NCI-H82 treated with DMSO at 0.1 percent for 48 hours (cell line): ENCODE measurements around the gene BMF.
"Not testable (repeated sequence)": the region's sequence is repeated elsewhere in the genome, so short reads cannot be mapped to it uniquely, and the experiment has no call there.

Experiments used
- DNase-seq: peaks from one replicate; lab custom pipeline; 2025; ENCODE audit not compliant: unreplicated experiment; lab: John Stamatoyannopoulos, UW

BMF gene

DNA sequence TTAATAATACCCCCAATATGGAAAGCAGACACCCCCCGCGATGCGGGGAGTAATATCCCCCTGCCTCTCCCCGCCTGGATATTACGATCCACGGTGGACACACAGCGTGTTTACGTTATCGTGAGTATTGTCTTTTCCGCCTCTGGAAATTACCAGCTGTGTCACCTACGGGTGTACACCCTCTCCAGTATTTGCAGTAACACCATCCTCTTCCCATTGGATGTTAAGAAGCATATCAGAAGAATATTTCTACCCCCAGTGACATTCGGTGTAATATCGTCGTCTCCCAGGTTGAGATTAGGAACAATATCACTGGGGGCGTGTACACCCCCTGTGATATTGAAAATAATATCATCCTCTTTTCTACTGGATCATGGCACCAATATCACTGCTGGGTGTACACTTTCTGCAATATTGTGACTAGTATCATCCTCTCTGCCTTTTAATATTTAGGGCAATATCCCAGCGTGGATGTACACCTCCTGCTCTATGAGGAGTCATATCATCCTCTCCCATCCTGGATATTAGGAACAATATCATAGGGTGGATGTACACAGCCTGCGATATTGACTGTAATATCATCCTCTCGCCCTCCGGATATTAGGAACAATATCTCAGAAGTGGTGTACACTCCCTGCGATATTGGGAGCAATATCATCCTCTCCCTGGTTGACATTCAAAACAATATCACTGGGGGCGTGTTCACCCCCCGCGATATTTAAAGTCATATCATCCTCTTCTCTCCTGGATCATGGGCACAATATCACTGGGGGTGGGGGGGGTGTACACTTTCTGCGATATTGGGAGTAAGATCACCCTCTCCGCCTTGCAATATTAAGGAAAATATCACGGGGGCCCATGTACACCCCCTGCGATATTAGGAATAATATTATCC, 20.3 kb upstream of the BMF start:
- no peak for DNase-seq

DNA sequence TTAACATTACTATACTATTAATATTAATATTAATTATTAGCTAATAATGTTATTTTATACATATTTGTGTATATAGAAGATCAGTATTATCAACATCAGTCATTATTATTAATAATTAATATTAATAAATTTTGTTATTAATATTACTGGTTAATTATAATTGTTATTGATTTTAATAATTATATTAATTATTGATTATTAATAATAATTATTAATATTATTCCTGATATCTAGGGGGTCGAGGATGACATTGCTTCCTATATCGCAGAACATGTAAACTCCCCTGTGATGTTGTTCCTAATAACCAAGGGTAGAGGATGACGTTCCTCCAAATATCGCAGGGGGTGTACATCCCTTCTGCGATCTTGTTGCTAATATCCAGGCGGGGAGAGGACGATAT, 17.3 kb upstream of the BMF start:
- no peak for DNase-seq

DNA sequence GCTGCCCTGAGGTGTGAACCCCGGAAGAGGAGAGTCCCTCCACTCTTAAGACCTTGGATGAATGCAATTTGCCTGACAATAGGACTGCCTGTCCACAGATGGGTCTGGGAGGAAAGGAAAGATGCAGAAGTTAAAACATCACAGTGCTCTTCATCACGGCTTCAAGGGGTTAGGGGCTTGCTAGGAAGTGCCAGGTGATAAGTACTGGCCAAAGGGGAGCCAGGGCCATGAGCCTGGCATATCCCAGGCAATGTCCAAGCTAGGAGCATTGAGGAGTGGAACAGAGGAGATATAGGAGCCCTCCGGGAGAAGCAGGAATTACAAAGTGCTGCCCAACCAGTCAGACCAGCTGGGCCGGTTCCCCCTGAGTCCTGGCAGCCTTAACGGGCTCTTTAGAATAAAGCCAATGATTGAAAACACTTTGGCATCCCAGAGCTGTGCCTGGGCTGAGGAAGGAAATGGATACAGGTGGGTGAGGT, 16.2 kb upstream of the BMF start:
- DNase-seq, result not testable (repeated sequence)

DNA sequence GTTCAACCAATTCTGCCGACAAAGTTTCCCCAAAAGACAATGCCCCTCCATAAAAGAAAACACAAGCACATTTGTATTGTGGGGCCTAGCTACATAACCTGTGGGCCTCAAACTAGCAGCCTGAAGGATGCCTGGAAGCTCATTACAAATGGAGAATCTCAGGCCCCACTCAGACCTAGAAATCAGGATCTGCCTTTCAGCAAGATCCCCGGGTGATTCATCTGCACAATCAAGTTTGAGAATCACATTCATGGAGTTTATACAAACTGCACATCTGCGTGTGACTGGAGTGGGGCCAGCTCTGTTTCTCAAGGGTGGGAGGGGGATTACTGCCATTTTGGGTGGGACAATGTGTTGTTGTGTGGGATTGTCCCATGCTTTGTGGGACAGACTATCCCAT, 15.7 kb upstream of the BMF start:
- not testable (repeated sequence) for DNase-seq

GRCh38 chr15:40123863-40124262, 15.2 kb upstream of the BMF start:
- not testable (repeated sequence) for DNase-seq

DNA sequence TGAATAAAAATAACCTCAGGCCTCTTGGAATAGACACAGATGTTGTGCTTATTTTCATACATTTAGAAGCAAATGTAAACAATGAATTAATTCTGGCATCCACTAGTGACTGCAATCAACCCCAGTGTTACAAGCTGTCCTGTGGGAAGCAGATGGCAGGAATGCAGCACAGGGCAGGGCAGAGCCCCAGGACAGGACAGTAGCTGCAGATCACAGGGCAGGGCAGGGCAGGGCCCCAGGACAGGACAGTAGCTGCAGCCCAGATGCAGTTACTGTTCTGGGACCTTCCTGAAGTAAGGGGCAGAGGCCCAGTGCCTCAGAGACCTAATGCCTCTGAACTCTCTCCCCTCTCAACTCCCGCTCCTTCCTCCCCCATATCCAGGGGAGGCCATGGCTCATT, 14.3 kb upstream of the BMF start:
- not testable (repeated sequence) for DNase-seq

- DNase-seq, result no peak
These were observed 13.4 kb upstream of the BMF start for GRCh38 chr15:40121911-40122638.

- no peak for DNase-seq
These were observed 9.8 kb upstream of the BMF start for GRCh38 chr15:40118473-40118872.

- no peak for DNase-seq
These were observed 7.0 kb upstream of the BMF start for GRCh38 chr15:40115670-40116093.

DNA sequence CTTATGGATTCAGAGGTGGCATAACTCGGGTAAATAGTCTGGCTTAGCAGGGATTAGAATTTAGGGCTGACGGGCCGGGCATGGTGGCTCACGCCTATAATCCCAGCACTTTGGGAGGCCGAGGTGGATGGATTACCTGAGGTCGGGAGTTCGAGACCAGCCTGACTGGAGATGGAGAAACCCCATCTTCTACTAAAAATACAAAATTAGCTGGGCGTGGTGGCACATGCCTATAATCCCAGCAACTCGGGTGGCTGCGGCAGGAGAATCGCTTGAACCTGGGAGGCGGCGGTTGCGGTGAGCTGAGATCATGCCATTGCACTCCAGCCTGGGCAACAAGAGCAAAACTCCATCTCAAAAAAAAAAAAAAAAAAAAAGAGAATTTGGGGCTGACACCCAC, 6.4 kb upstream of the BMF start:
- DNase-seq, result not testable (repeated sequence)

DNA sequence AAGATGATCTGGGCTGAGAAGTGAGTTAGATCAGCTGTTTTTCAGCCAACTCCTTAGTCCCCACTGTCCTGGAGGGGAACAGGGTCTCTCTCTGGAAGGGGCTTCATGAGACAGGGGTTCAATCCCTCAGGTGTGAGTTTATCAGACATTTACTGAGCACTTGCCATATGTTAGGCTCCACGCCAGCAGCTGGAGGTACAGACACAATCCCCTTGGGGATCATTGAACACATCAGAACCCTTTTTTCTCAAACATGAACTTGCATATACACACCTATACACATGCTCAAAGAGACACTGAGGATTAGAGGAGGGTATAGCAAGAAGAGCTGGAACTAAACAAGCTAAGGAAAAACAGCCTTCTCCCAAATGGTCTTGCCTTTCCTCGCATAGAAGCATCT, 5.5 kb upstream of the BMF start:
- DNase-seq, result no peak

- DNase-seq, result no peak
These were observed 4.1 kb upstream of the BMF start for GRCh38 chr15:40112789-40113188.

GRCh38 chr15:40111888-40112287, 3.2 kb upstream of the BMF start:
- DNase-seq, result no peak

DNA sequence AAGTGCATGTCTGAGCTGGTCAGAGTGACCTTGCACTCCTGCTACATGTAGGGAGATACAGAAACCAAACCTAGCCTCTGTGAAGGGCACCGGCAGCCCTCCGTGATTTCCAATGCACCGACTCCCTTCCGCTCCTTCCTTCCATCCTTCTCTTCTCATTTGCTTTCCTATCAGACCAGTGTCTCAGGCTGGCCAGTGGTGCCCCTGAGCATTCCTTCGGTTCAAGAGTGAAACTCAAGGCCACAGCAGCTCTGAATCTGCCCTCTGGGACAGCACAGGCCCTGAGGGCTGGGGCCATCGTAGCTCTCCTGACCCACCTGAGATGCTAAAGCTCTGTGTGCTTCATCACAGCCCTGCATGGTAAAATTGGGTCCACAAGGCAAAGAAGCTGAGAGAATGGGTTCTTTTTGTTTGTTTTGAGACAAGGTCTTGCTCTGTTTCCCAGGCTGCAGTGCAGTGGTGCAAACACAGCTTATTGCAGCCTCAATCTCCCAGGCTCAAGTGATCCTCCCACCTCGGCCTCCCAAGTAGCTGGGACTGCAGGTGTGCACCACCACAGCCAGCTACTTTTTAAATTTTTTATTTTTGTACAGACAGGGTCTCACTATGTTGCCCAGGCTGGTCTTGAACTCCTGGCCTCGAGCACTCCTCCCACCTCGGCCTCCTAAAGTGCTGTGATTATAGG, 2.3 kb upstream of the BMF start:
- DNase-seq, result no peak

DNA sequence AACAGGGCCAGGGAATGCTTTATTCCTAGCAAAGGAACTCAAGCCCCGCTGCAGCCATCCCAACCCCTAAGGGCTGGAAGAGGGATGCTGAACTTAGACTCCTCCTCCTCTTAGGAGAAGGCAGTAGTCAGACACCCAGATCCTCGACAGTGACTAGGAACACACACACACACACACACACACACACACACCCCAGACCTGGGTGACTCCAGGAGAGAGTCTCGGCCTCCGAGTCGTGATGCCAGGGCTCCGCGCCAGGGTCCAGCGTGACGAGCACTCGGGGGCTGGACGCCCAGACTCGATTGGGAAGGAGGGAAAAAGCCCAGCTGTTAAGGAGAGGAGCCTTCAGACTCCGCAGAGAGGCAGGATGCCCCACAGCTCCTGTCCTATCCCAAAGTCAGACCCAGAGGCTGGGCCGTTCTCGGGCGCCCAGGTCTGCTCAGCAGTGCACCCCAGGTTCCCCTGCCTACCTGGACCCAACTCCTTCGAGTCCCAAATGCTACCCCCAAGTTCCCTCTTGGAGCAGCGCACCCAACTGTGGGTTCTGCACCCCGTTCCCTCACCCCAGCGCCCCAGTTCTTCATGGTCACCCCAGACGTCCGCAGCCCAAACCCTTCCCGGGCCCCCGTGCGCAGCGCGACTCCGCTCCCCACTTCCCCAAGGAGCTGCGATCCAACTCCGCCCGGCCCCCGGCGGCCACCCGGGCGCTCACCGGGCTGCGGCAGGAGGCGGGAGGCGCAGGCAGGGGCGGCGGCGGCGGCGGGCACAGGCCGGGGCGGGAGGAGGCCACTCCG, 421 bp downstream of the BMF start:
- DNase-seq, result no peak

- DNase-seq, result peak; percentile 39
These were observed 2.2 kb downstream of the BMF start for GRCh38 chr15:40106203-40107161.

- DNase-seq, result no peak
These were observed 3.0 kb downstream of the BMF start for GRCh38 chr15:40105517-40106202.

DNA sequence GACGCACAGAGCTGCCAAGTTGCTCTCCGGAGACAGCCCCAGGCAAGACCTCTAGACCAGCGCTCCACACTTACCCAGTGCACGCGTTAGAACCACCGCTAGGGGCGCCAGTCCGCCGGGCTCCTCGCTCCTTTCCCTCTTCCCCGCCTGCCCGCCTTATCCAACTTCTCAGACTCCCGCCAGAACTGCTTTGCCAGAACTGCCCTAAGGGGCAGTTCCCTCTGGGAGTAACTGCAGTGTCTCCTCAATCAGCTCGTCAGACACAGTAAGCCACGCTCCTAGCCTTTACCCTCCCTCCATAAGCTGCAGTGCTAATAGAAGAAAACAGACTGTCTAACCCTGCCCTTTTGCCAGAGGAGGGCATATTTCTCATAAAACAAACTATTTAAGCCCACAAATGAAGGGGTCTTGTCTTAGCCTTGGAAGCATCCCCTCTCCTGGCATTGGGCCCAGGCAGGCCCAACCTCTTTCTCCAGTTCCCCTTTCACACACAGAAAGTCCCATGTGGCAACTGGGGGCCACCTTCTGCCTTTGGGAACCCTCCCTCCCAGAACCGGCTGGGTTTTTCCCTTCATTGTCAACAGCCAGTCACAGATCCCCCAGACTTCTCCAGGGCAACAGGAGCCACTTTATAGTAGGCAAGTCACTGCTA, 3.7 kb downstream of the BMF start:
- peak; percentile 87 for DNase-seq
